Motor neuron (in vitro differentiated cells): ENCODE measurements around the gene EML3. TPM values are rescaled to one million over a fixed set of nuclear protein-coding genes. Genes with fewer than 3 reads are reported as not detected.

Source experiments
- total RNA-seq, 8 experiments: library from RNA; unstranded; fragments of 300-600 nt; gene quantifications; 2 replicates each; pipeline versions ENCODE4 v1.2.3 to v1.2.4, GENCODE V29; 2022

Gene EML3
- total RNA-seq, 8 experiments from 2014 or later = 1.4 to 56.9 (median 10.0) TPM

Other genes with a start within 250 kb of the EML3 start
- not detected for gene SCGB1A1, start 193.7 kb downstream of the EML3 start, total RNA-seq
- gene AHNAK, start 66.0 kb downstream of the EML3 start, total RNA-seq = 10 to 100 TPM in 4 of 8 experiments, 1 to 10 TPM in 4; 1.2 to 93.7 (median 13.5) TPM
- gene EEF1G, start 38.9 kb downstream of the EML3 start, total RNA-seq = 1,000 to 10,000 TPM; 1,525 to 3,247 (median 2,152) TPM
- gene TUT1, start 21.3 kb downstream of the EML3 start, total RNA-seq = 10 to 100 TPM; 11.5 to 24.4 (median 17.3) TPM
- gene MTA2, start 10.9 kb downstream of the EML3 start, total RNA-seq = 100 to 1,000 TPM in 3 of 8 experiments, 10 to 100 TPM in 5; 49.1 to 146 (median 83.3) TPM
- 10 to 100 TPM in 1 of 8 experiments, 1 to 10 TPM in 6, under 1 TPM in 1; 0.49 to 14.5 (median 4.8) TPM for gene ROM1, start 482 bp upstream of the EML3 start, total RNA-seq
- gene B3GAT3, start 9.2 kb upstream of the EML3 start, total RNA-seq = 10 to 100 TPM; 28.6 to 56.5 (median 37.0) TPM
- 100 to 1,000 TPM in 7 of 8 experiments, 10 to 100 TPM in 1; 97.8 to 296 (median 172) TPM for gene GANAB, start 33.8 kb upstream of the EML3 start, total RNA-seq
- gene INTS5, start 40.5 kb upstream of the EML3 start, total RNA-seq = 10 to 100 TPM; 10.8 to 24.8 (median 17.9) TPM
- 100 to 1,000 TPM in 4 of 8 experiments, 10 to 100 TPM in 4; 51.9 to 159 (median 95.0) TPM for gene C11orf98, start 52.4 kb upstream of the EML3 start, total RNA-seq
- 10 to 100 TPM; 25.7 to 90.2 (median 37.9) TPM for gene CSKMT, start 52.5 kb upstream of the EML3 start, total RNA-seq
- 10 to 100 TPM in 5 of 8 experiments, 1 to 10 TPM in 3; 7.9 to 17.7 (median 10.3) TPM for gene UQCC3, start 58.9 kb upstream of the EML3 start, total RNA-seq
- gene LBHD1, start 59.5 kb upstream of the EML3 start, total RNA-seq = 10 to 100 TPM in 3 of 8 experiments, 1 to 10 TPM in 5; 2.8 to 32.4 (median 4.6) TPM
- 100 to 1,000 TPM in 7 of 8 experiments, 10 to 100 TPM in 1; 95.5 to 132 (median 123) TPM for gene UBXN1, start 66.3 kb upstream of the EML3 start, total RNA-seq
- 1 to 10 TPM in 2 of 8 experiments, under 1 TPM in 6; 0.33 to 9.3 (median 0.49) TPM for gene LRRN4CL, start 76.8 kb upstream of the EML3 start, total RNA-seq
- gene BSCL2, start 94.6 kb upstream of the EML3 start, total RNA-seq = 100 to 1,000 TPM in 6 of 8 experiments, 10 to 100 TPM in 2; 55.0 to 446 (median 341) TPM
- gene GNG3, start 94.9 kb upstream of the EML3 start, total RNA-seq = 100 to 1,000 TPM in 5 of 8 experiments, under 1 TPM in 3; 0.61 to 171 (median 111) TPM
- gene HNRNPUL2, start 114.7 kb upstream of the EML3 start, total RNA-seq = 10 to 100 TPM; 13.4 to 55.2 (median 27.8) TPM
- 10 to 100 TPM; 41.6 to 67.2 (median 48.7) TPM for gene TTC9C, start 115.7 kb upstream of the EML3 start, total RNA-seq
- 10 to 100 TPM in 3 of 8 experiments, 1 to 10 TPM in 5; 7.4 to 12.8 (median 9.5) TPM for gene ZBTB3, start 141.4 kb upstream of the EML3 start, total RNA-seq
- 100 to 1,000 TPM in 6 of 8 experiments, 10 to 100 TPM in 2; 83.4 to 178 (median 115) TPM for gene POLR2G, start 148.8 kb upstream of the EML3 start, total RNA-seq
- 10 to 100 TPM in 5 of 8 experiments, 1 to 10 TPM in 3; 8.7 to 40.6 (median 13.9) TPM for gene TAF6L, start 158.6 kb upstream of the EML3 start, total RNA-seq
- gene TMEM179B, start 174.6 kb upstream of the EML3 start, total RNA-seq = 100 to 1,000 TPM in 1 of 8 experiments, 10 to 100 TPM in 7; 17.6 to 125 (median 42.2) TPM
- gene TMEM223, start 179.2 kb upstream of the EML3 start, total RNA-seq = 10 to 100 TPM; 13.6 to 31.3 (median 25.3) TPM
- 10 to 100 TPM; 22.4 to 86.6 (median 45.4) TPM for gene NXF1, start 192.7 kb upstream of the EML3 start, total RNA-seq
- 10 to 100 TPM; 26.2 to 54.3 (median 33.9) TPM for gene STX5, start 219.3 kb upstream of the EML3 start, total RNA-seq
- 1 to 10 TPM in 6 of 8 experiments, not detected in 2; 1.3 to 5.7 (median 2.1) TPM for gene TEX54, start 220.1 kb upstream of the EML3 start, total RNA-seq
- gene WDR74, start 226.8 kb upstream of the EML3 start, total RNA-seq = 100 to 1,000 TPM in 1 of 8 experiments, 10 to 100 TPM in 7; 41.4 to 110 (median 81.7) TPM